NCI-H446 (cell line): ENCODE results near the gene RAET1E.
"Not testable (repeated sequence)": the region's sequence is repeated elsewhere in the genome, so short reads cannot be mapped to it uniquely, and the experiment has no call there.

Experiments
- DNase-seq, 2 experiments: peaks; one replicate each; lab custom pipeline; 2025; lab: John Stamatoyannopoulos, UW

The RAET1E gene

GRCh38 chr6:149909701-149910470 lies 12.0 kb upstream of the RAET1E start:
- no peak for DNase-seq

GRCh38 chr6:149908480-149908879 lies 10.6 kb upstream of the RAET1E start:
- not testable (repeated sequence) for DNase-seq

- no peak for DNase-seq
Observed at GRCh38 chr6:149907317-149907716, 9.4 kb upstream of the RAET1E start.

GRCh38 chr6:149906405-149906804 lies 8.5 kb upstream of the RAET1E start:
- no peak for DNase-seq

GRCh38 chr6:149905911-149906371 lies 8.0 kb upstream of the RAET1E start:
- DNase-seq, result peak in 1 of 2 experiments; percentile 34

- no peak for DNase-seq
Observed at GRCh38 chr6:149905371-149905910, 7.5 kb upstream of the RAET1E start.

- no peak for DNase-seq
Observed at GRCh38 chr6:149904661-149905370, 6.9 kb upstream of the RAET1E start.

- DNase-seq, result no peak
Observed at GRCh38 chr6:149903938-149904611, 6.2 kb upstream of the RAET1E start.

GRCh38 chr6:149901444-149902140 lies 3.7 kb upstream of the RAET1E start:
- DNase-seq, result no peak

- DNase-seq, result no peak
Observed at GRCh38 chr6:149900620-149901443, 2.9 kb upstream of the RAET1E start.

- no peak for DNase-seq
Observed at GRCh38 chr6:149899926-149900619, 2.2 kb upstream of the RAET1E start.

GRCh38 chr6:149899486-149899885 lies 1.6 kb upstream of the RAET1E start:
- DNase-seq, result no peak

GRCh38 chr6:149898966-149899365 lies 1.1 kb upstream of the RAET1E start:
- DNase-seq, result no peak

- DNase-seq, result peak; percentile 39 to 81
Observed at GRCh38 chr6:149897015-149897697, 757 bp downstream of the RAET1E start.

- no peak for DNase-seq
Observed at GRCh38 chr6:149896491-149896890, 1.4 kb downstream of the RAET1E start.

GRCh38 chr6:149895833-149896271 lies 2.1 kb downstream of the RAET1E start:
- DNase-seq, result peak in 1 of 2 experiments; percentile 10

- no peak for DNase-seq
Observed at GRCh38 chr6:149895048-149895590, 2.8 kb downstream of the RAET1E start.

GRCh38 chr6:149891864-149892263 lies 6.0 kb downstream of the RAET1E start:
- DNase-seq, result not testable (repeated sequence)

- no peak for DNase-seq
Observed at GRCh38 chr6:149891259-149891658, 6.7 kb downstream of the RAET1E start.
